ENCODE results near the gene ATG13. TPM values are rescaled to one million over a fixed set of nuclear protein-coding genes. Genes with fewer than 3 reads are reported as not detected.
A peak's percentile ranks its signal among the peaks of the same experiment; 100 is the strongest.

Gene ATG13
- total and polyA plus RNA-seq, 3 donors from 2014 or later, result 176 to 224 (median 203) TPM

DNA sequence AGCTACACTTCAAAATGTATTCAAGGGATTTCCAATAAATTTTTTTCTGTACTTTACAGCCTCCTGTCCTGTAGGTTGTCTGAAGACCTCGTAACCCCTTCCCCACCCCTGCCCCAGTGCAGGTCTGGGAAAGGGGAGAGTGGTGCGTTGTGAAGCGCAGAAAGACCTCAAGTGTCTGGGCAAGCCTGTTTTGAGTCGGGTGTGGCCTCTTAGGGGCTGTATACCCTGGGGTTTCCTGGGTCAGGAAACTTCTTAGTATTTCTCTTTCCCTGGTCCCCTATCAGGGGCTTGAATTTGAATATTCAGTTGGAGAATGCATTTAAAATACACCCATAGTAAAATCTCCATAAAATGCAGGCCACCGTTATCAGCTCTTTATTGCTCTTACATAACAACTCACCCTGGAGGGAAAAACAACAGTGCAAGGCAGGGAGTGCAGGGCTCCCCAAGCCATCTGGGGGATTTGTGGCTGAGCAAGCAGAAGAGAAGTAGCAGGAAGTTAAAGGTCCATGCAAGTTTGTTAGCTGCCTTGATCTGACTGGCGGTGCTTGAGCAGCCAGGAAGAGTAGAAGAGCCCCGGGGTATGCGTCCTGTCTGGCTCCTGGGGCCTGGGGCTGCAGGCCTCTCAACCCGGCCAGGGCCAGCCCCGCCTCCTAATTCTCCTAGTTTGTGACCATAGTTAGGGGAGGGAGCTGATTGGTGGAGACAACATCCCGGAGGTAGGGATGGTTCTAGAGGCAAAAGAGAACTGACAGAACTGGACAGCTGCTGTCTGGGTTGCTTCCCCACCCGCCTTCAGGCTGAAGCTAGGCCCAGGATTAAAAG is 57.3 kb downstream of the ATG13 start:
- H3K4me3 ChIP-seq, result no peak overlapping the region
- DNase-seq, result no peak
- H3K4me1 ChIP-seq, result peaks cover 23% of the 10 kb centered on the region
- TF ChIP-seq POLR2A (IDR thresholded peaks at IDR 0.05), result no peak
- TF ChIP-seq, protein P1, sequence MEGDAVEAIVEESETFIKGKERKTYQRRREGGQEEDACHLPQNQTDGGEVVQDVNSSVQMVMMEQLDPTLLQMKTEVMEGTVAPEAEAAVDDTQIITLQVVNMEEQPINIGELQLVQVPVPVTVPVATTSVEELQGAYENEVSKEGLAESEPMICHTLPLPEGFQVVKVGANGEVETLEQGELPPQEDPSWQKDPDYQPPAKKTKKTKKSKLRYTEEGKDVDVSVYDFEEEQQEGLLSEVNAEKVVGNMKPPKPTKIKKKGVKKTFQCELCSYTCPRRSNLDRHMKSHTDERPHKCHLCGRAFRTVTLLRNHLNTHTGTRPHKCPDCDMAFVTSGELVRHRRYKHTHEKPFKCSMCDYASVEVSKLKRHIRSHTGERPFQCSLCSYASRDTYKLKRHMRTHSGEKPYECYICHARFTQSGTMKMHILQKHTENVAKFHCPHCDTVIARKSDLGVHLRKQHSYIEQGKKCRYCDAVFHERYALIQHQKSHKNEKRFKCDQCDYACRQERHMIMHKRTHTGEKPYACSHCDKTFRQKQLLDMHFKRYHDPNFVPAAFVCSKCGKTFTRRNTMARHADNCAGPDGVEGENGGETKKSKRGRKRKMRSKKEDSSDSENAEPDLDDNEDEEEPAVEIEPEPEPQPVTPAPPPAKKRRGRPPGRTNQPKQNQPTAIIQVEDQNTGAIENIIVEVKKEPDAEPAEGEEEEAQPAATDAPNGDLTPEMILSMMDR (IDR thresholded peaks at IDR 0.05), result no peak
- intact Hi-C loops (cut with DNase I; ENCODE audit: low total_unique reads), result no loop called here
- peak overlapping the region; percentile 21 to 50 for H3K27ac ChIP-seq
- H3K27me3 ChIP-seq, result no peaks in the 10 kb centered on the region
- H3K9me3 ChIP-seq, result no peaks in the 10 kb centered on the region
- WGBS, 2 donors, result 67 to 73% methylated on average over 7 to 12 of the region's 12 CpGs
- H3K36me3 ChIP-seq (ENCODE audit: low read depth, missing control alignments), result no peaks in the 10 kb centered on the region

DNA sequence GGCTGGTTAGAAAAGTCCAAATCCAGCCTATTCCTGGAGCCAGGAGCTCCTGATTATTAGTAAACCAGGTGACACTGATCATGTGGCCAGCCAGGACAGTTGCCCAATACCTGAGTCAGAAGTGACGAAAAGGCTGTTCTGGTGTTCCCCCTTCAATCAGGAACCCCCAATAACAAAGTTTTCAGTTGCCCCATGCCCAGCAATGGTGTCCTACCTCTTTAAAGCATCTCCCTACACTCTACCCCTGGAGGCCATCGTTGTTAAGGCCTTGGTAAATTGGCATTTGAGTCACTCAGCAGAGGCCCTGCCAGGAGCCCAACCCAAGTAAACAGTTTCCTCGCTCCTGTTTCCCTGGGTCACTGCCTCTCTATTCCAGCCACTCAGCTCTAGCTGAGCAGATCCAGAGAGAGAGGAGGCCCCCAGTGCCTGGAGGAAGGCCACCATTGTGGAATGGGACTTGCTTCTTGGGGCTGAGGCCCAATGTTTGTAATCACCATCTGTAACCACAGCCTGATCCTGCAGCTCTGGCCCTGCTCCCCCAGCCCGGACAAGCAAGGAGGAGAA is 58.0 kb downstream of the ATG13 start:
- 55 to 58% methylated on average over 4 of the region's 4 CpGs for WGBS, 2 donors
- Histone ChIP-seq H3K27ac (peak overlapping the region; percentile 50 to 52), H3K4me1 (peaks cover 20% of the 10 kb centered on the region), H3K27me3 (no peaks in the 10 kb centered on the region), H3K36me3 (ENCODE audit: low read depth, missing control alignments) (no peaks in the 10 kb centered on the region), H3K4me3 (no peak overlapping the region), H3K9me3 (no peaks in the 10 kb centered on the region)
- no peak for DNase-seq
- TF ChIP-seq POLR2A (IDR thresholded peaks at IDR 0.05), result no peak
- TF ChIP-seq, protein P1 (IDR thresholded peaks at IDR 0.05), result no peak
- intact Hi-C loops (cut with DNase I; ENCODE audit: low total_unique reads), result no loop called here

DNA sequence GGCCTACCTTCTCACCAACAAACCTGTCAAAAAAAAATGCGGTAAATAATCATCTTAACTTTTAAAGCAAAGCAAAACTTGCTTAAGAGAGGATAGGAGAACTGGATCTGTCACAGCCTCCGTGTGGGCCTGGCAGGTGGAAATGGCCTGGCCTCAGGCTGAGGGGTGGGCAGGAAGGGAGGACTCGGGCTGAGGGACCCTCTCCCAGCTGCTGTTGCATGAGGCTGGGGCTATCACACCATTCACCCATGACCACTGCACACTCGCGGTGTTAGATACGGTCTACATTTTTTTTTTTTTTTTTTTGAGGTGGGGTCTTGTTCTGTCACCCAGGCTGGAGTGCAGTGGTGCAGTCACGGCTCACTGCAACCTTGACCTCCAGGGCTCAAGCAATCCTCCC is 58.6 kb downstream of the ATG13 start:
- H3K9me3 ChIP-seq, result no peaks in the 10 kb centered on the region
- H3K36me3 ChIP-seq (ENCODE audit: low read depth, missing control alignments), result no peaks in the 10 kb centered on the region
- intact Hi-C loops (cut with DNase I; ENCODE audit: low total_unique reads), result no loop called here
- 78 to 83% methylated on average over 7 of the region's 7 CpGs for WGBS, 2 donors
- peaks cover 20% of the 10 kb centered on the region for H3K4me1 ChIP-seq
- TF ChIP-seq POLR2A (IDR thresholded peaks at IDR 0.05), result no peak
- H3K27ac ChIP-seq, result peak overlapping the region; percentile 50 to 52
- no peak for DNase-seq
- no peaks in the 10 kb centered on the region for H3K27me3 ChIP-seq
- no peak overlapping the region for H3K4me3 ChIP-seq

DNA sequence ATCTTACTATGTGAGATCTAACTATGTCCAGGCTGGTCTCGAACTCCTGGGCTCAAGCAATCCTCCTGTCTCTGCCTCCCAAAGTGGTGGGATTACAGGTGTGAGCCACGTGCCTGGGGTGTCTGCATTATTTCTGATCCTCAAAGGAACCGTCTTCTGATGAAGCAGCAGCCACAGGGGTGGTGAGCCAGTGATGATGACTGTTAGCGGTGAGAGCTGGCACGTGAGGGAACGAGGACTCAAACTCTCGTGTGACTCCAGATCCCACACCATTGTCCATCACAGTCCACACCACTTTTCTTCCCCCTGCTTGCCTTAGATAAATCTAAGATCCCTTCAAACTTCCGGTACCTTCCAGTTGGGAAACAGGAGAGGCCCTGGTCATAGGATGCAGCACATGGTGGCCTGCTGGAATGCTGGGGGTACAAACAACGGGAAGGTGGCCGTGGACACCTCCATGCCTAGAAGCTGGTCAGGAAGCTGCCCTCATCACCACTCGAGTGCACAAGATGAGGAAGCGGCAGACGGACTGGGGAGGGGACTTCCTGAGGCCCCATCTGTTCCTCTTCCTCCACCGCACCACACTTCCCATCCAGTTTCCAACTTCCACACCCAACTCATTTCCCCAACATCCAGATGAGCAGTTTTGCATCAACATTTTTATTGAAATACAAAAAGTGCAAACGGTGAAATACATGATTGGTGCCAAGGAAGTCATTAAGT is 59.2 kb downstream of the ATG13 start:
- Histone ChIP-seq H3K4me3 (no peak overlapping the region), H3K36me3 (ENCODE audit: low read depth, missing control alignments) (no peaks in the 10 kb centered on the region), H3K27me3 (no peaks in the 10 kb centered on the region), H3K4me1 (peaks cover 20% of the 10 kb centered on the region), H3K27ac (no peak overlapping the region), H3K9me3 (no peaks in the 10 kb centered on the region)
- no peak for DNase-seq
- intact Hi-C loops (cut with DNase I; ENCODE audit: low total_unique reads), result no loop called here
- no peak for TF ChIP-seq POLR2A (IDR thresholded peaks at IDR 0.05)
- TF ChIP-seq, protein P1 (IDR thresholded peaks at IDR 0.05), result no peak
- WGBS, 2 donors, result 80 to 92% methylated on average over 15 of the region's 15 CpGs

DNA sequence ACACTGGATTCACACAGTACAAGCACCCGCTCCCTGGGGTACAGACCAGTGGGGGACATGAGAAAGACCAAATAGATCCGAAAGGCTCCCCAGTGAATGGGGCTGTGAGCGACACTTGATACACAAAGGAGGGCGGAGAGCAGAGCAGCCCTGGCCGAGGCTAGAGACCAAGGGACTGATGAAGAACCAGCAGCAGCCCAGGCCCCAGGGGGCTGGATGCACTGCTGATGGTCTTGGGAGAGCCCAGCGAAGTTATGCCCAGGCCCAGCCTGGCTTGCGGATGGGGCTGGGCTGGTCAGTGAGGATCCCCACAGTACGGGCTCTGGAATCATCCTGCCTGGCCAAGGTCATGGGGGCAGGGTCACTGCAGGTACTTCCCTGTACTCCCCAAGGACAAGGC is 59.8 kb downstream of the ATG13 start:
- TF ChIP-seq, protein P1 (IDR thresholded peaks at IDR 0.05), result no peak
- no peak for TF ChIP-seq POLR2A (IDR thresholded peaks at IDR 0.05)
- H3K4me1 ChIP-seq, result peaks cover 20% of the 10 kb centered on the region
- DNase-seq, result no peak
- H3K9me3 ChIP-seq, result no peaks in the 10 kb centered on the region
- H3K27ac ChIP-seq, result no peak overlapping the region
- H3K36me3 ChIP-seq (ENCODE audit: low read depth, missing control alignments), result no peaks in the 10 kb centered on the region
- intact Hi-C loops (cut with DNase I; ENCODE audit: low total_unique reads), result no loop called here
- H3K27me3 ChIP-seq, result no peaks in the 10 kb centered on the region
- 89 to 92% methylated on average over 5 to 8 of the region's 8 CpGs for WGBS, 2 donors
- no peak overlapping the region for H3K4me3 ChIP-seq
